Endothelial cell of umbilical vein (primary cell): Measurements from ENCODE around the gene ABI3BP. TPM values are rescaled to one million over a fixed set of nuclear protein-coding genes. Genes with fewer than 3 reads are reported as not detected.

ENCODE experiments used
- BruUV-seq: library from RNA; stranded (reverse); fragments of 400-500 nt; replicated peaks from 2 replicates; lab custom pipeline; 2021; lab: Mats Ljungman, UMichigan
- CTCF ChIA-PET: fragments of 300-600, 350-600 bp; sonication (Branson Sonifier 250); formaldehyde crosslinking; loops from one replicate; lab custom pipeline; 2021; ENCODE audit warnings: antibody characterized with exemption, inconsistent platforms; lab: Charles Lee
- POLR2A ChIA-PET: fragments of 300-600, 350-600 bp; sonication (Branson Sonifier 250); formaldehyde crosslinking; loops from one replicate; lab custom pipeline; 2021; ENCODE audit warnings: antibody characterized with exemption, inconsistent platforms; lab: Charles Lee
- DNase-seq: peaks from one replicate; pipeline ENCODE4 v3.0.0-alpha.2; 2011; ENCODE audit warnings: low read depth, low spot score
- FAIRE-seq: peaks from 2 replicates; lab custom pipeline; 2011; peaks lifted over from hg19 to GRCh38; lab: Jason Lieb, UNC
- H2AFZ ChIP-seq: 2 replicates; pipeline ENCODE4 v1.6.0; 2012; ENCODE audit warnings: low read depth, low read length, control low read depth, inconsistent platforms
- H3K27ac ChIP-seq: 2 replicates; pipeline ENCODE4 v1.5.1; 2011; ENCODE audit warnings: low read depth, mild to moderate bottlenecking, control low read depth, low read length, moderate library complexity; ENCODE audit not compliant: insufficient read depth
- H3K27me3 ChIP-seq, 2 experiments: 2 replicates each; pipeline versions ENCODE4 v1.6.0 to v1.6.1; 2011; ENCODE audit warnings: low read length in 2 of 2, mixed read lengths in 1 of 2; ENCODE audit not compliant: control insufficient read depth in 2 of 2, insufficient read depth in 2 of 2
- H3K36me3 ChIP-seq, 2 experiments: 2 replicates in 1 of 2; 3 replicates in 1 of 2; pipeline ENCODE4 v1.5.1; 2011; ENCODE audit warnings: low read length in 2 of 2, mild to moderate bottlenecking in 1 of 2, moderate library complexity in 1 of 2; ENCODE audit not compliant: control insufficient read depth in 2 of 2, insufficient read depth in 2 of 2; ENCODE audit errors: extremely low read depth in 1 of 2
- H3K4me1 ChIP-seq: 3 replicates; pipeline ENCODE4 v1.5.1; 2011; ENCODE audit warnings: mild to moderate bottlenecking, low read length; ENCODE audit not compliant: control insufficient read depth, insufficient read depth; ENCODE audit errors: extremely low read depth
- H3K4me2 ChIP-seq: 2 replicates; pipeline ENCODE4 v1.6.1; 2011; ENCODE audit warnings: low read length, control low read depth, mixed read lengths; ENCODE audit not compliant: insufficient read depth
- H3K4me3 ChIP-seq, 3 experiments: fragments of 200-600 bp in 1 of 3; sonication (generic), shearing (Covaris generic) in 1 of 3; replicated peaks in 1 of 3; 2 replicates each; pipeline ENCODE4 v1.5.1; 2011 to 2016; ENCODE audit warnings: control low read depth in 3 of 3, low read length in 3 of 3, mild to moderate bottlenecking in 2 of 3, inconsistent platforms in 1 of 3, low read depth in 1 of 3, moderate library complexity in 1 of 3; ENCODE audit not compliant: insufficient read depth in 1 of 3
- H3K79me2 ChIP-seq: 2 replicates; pipeline ENCODE4 v1.6.0; 2012; ENCODE audit warnings: low read length, inconsistent platforms; ENCODE audit not compliant: control insufficient read depth, insufficient read depth
- H3K9ac ChIP-seq: replicated peaks from 2 replicates; pipeline ENCODE3; 2011; ENCODE audit warnings: low read length, control low read depth; ENCODE audit not compliant: insufficient read depth; ENCODE audit errors: extremely low read depth
- H3K9me1 ChIP-seq: replicated peaks from 3 replicates; pipeline ENCODE4 v1.6.0; 2011; ENCODE audit warnings: mild to moderate bottlenecking, low read length; ENCODE audit not compliant: control insufficient read depth, insufficient read depth; ENCODE audit errors: extremely low read depth
- H3K9me3 ChIP-seq: replicated peaks from 2 replicates; pipeline ENCODE4 v1.5.1; 2012; ENCODE audit warnings: low read length, inconsistent platforms; ENCODE audit not compliant: control insufficient read depth, insufficient read depth
- H4K20me1 ChIP-seq: replicated peaks from 2 replicates; pipeline ENCODE3; 2011; ENCODE audit warnings: mild to moderate bottlenecking, low read length; ENCODE audit not compliant: control insufficient read depth, insufficient read depth; ENCODE audit errors: extremely low read depth
- CTCF ChIP-seq, 2 donors: IDR thresholded peaks; 1 replicate in 1 of 2; 2 replicates in 1 of 2; pipeline ENCODE4 v1.5.1; 2011; ENCODE audit warnings: low read length in 2 of 2, mild to moderate bottlenecking in 2 of 2, moderate library complexity in 2 of 2, control low read depth in 1 of 2, inconsistent platforms in 1 of 2, low read depth in 1 of 2; ENCODE audit not compliant: insufficient read depth in 1 of 2; ENCODE audit errors: extremely low read depth in 1 of 2
- EZH2 ChIP-seq: IDR thresholded peaks from 2 replicates; pipeline ENCODE4 v1.6.1; 2012; ENCODE audit warnings: borderline replicate concordance, low read depth, mild to moderate bottlenecking, moderate library complexity, low read length, inconsistent platforms; ENCODE audit not compliant: severe bottlenecking
- FOS ChIP-seq: IDR thresholded peaks from 2 replicates; pipeline ENCODE4 v1.6.1; 2011; ENCODE audit warnings: mild to moderate bottlenecking, low read length, moderate library complexity, borderline replicate concordance; ENCODE audit not compliant: insufficient read depth
- GATA2 ChIP-seq: IDR thresholded peaks from 2 replicates; pipeline ENCODE4 v1.7.0; 2011; ENCODE audit warnings: low read depth, mild to moderate bottlenecking, moderate library complexity, mixed read lengths, low read length; ENCODE audit not compliant: insufficient read length, insufficient read depth
- JUN ChIP-seq: IDR thresholded peaks from 2 replicates; pipeline ENCODE4 v1.6.1; 2011; ENCODE audit warnings: borderline replicate concordance, low read depth; ENCODE audit not compliant: insufficient read length, insufficient read depth
- MYC ChIP-seq: IDR thresholded peaks from one replicate; pipeline ENCODE4 v1.6.1; 2011; ENCODE audit warnings: mild to moderate bottlenecking, low read depth, low read length
- POLR2AphosphoS5 ChIP-seq: IDR thresholded peaks from 2 replicates; pipeline ENCODE4 v1.6.1; 2012; ENCODE audit warnings: low read depth, mild to moderate bottlenecking, control low read depth, low read length, moderate library complexity; ENCODE audit not compliant: insufficient read depth
- dilution Hi-C: fragments of 300-500 bp; cut with MboI; formaldehyde crosslinking; loops from one replicate; pipeline ENCODE4 v1.15.0; 2019; ENCODE audit warnings: low sequenced_read_pairs; ENCODE audit not compliant: extremely low pct_ligation_motif_present
- intact Hi-C: fragments of 100-400 bp; cut with micrococcal nuclease; formaldehyde crosslinking; loops from one replicate; pipeline ENCODE4 v1.10.0; 2022
- polyA plus RNA-seq, 4 experiments: library from polyadenylated mRNA; depleted of rRNA in 3 of 4; stranded (reverse) in 3 of 4; unstranded in 1 of 4; fragments of >200 nt; gene quantifications; 2 replicates each; pipeline versions ENCODE4 v1.2.1 to v1.2.3, GENCODE V29; 2011 to 2012; ENCODE audit warnings: missing spikeins in 1 of 4
- total RNA-seq: library from RNA; stranded (reverse); gene quantifications from 2 replicates; pipeline ENCODE4 v1.2.3, GENCODE V29; 2021

Gene ABI3BP
- total and polyA plus RNA-seq, 2 donors (not counting 3 experiments of a cell fraction or from before 2014, with no cell fraction given), result 78.1 to 106 TPM

DNA sequence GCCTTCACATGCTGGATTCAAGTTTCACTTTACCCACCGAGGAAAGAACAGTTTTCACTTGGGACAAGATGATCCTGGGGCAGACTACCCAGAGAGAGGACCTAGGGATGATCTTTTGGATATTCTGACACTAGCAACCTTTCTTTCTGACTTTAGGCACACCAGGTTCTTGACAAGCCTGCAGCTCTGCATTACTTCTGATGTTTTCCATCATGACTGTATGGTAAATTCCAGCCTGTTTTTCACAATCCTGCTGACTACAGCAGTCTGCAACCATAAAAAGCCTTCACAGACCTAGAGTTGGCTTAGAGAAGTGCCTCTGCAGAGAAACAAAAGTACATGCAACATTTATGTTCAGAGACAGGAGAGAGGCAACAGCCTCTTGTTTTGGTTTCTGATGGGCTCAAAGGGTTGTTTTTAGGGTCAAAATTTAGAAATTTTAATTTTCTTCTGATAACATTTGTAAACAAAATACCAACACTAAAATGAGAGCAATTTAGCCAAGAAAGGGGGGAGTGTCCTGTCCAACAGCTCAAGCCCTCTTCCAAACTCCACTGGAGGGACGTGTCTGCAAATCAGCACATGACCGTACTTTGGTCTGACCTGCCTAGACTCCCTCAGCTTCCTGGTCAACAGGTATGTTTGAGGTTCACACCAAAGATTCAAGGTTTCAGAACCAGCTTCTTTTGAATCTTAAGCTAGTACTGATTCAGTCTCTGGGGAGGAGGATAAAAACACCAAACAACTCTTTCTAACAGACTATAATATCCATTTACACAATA, 799 bp downstream of the ABI3BP start:
- Histone ChIP-seq H3K9ac (peak overlapping the region; percentile 81), H3K4me1 (peaks cover 14% of the 10 kb centered on the region), H3K36me3 (no peaks in the 10 kb centered on the region), H3K79me2 (no peaks in the 10 kb centered on the region), H4K20me1 (no peaks in the 10 kb centered on the region), H3K27me3 (no peaks in the 10 kb centered on the region), H2AFZ (peak overlapping the region; percentile 95), H3K27ac (peak overlapping the region; percentile 51), H3K9me3 (no peaks in the 10 kb centered on the region), H3K4me2 (peak overlapping the region; percentile 98), H3K9me1 (no peaks in the 10 kb centered on the region), H3K4me3 (peak overlapping the region; percentile 63 to 90 (median 77))
- CTCF ChIA-PET, result interaction anchor here (0.9 to 3.1 kb wide), 11 partner anchors 9 to 390 kb away, joined by 3 to 43 read pairs (median 5); no protein-coding TSS in a partner anchor
- DNase-seq (peak; percentile 88), FAIRE-seq (peak; percentile 87)
- intact Hi-C loops, result loop anchor here (1.0 to 10.0 kb wide), 6 partner anchors 9 to 248 kb away; no protein-coding TSS in a partner anchor
- dilution Hi-C loops, result no loop called here
- POLR2A ChIA-PET, result interaction anchor here (0.5 to 0.6 kb wide), 2 partner anchors 197 to 1152 kb away, joined by 5 to 7 read pairs; no protein-coding TSS in a partner anchor
- TSS peak; percentile 77 for BruUV-seq
- TF ChIP-seq FOS, result no peak
- TF ChIP-seq MYC, result no peak
- TF ChIP-seq EZH2, result no peak
- TF ChIP-seq GATA2, result no peak
- TF ChIP-seq JUN, result no peak
- TF ChIP-seq CTCF (IDR thresholded peaks at IDR 0.05; ENCODE audit: extremely low read depth in 1 of 2, insufficient read depth in 1 of 2, low read depth in 1 of 2, low read length in 2 of 2), result no peak
- TF ChIP-seq POLR2AphosphoS5, result no peak
